Tibial artery (tissue), 4 donors: ENCODE results near the gene PLSCR3.

Source experiments
- DNase-seq, 2 donors: peaks; one replicate each; pipeline ENCODE4 v3.0.0-alpha.2; 2019
- H3K27ac ChIP-seq, 2 donors: fragments of 200-600 bp; sonication (generic) in 1 of 2; 1 replicate in 1 of 2; 2 replicates in 1 of 2; pipeline ENCODE4 v1.5.1; 2018 to 2019; ENCODE audit warnings: mild to moderate bottlenecking in 1 of 2
- H3K27me3 ChIP-seq, 2 donors: fragments of 200-600 bp; sonication (generic) in 1 of 2; one replicate each; pipeline versions ENCODE4 v1.5.1 to v1.6.0; 2016 to 2019
- H3K36me3 ChIP-seq, 3 donors: fragments of 200-600 bp; sonication (generic) in 2 of 3; one replicate each; pipeline ENCODE4 v1.5.1; 2016 to 2019; ENCODE audit warnings: mild to moderate bottlenecking in 2 of 3
- H3K4me1 ChIP-seq, 4 donors: fragments of 200-600 bp; sonication (generic) in 2 of 4; 1 replicate in 3 of 4; 2 replicates in 1 of 4; pipeline ENCODE4 v1.5.1; 2016 to 2019
- H3K4me3 ChIP-seq, 2 donors: fragments of 200-600 bp; sonication (generic) in 1 of 2; 1 replicate in 1 of 2; 2 replicates in 1 of 2; pipeline ENCODE4 v1.5.1; 2018 to 2019; ENCODE audit warnings: mild to moderate bottlenecking in 2 of 2
- H3K9me3 ChIP-seq, 3 donors: fragments of 200-600 bp; sonication (generic) in 1 of 3; one replicate each; pipeline ENCODE4 v1.5.1; 2016 to 2019
- CTCF ChIP-seq, 2 experiments: fragments of 200-600 bp in 1 of 2; fragments of 450-650 bp in 1 of 2; IDR thresholded peaks; one replicate each; pipeline ENCODE4 v1.5.1; 2017 to 2019; ENCODE audit warnings: antibody characterized with exemption in 2 of 2, mild to moderate bottlenecking in 1 of 2, moderate library complexity in 1 of 2
- intact Hi-C: fragments of 100-400 bp; cut with DNase I; formaldehyde crosslinking; loops from one replicate; pipeline ENCODE4 v1.15.0; 2023; ENCODE audit warnings: low total_unique reads

The PLSCR3 gene

GRCh38 chr17:7413346-7413985 is 19.1 kb upstream of the PLSCR3 start:
- peaks cover 10 to 66% (median 32%) of the 10 kb centered on the region in 3 donors for H3K36me3 ChIP-seq
- no peak overlapping the region for H3K4me3 ChIP-seq
- TF ChIP-seq CTCF (IDR thresholded peaks at IDR 0.05), result no peak
- no peaks in the 10 kb centered on the region for H3K4me1 ChIP-seq
- no peaks in the 10 kb centered on the region for H3K27me3 ChIP-seq
- no peak overlapping the region for H3K27ac ChIP-seq
- H3K9me3 ChIP-seq, result no peaks in the 10 kb centered on the region
- intact Hi-C loops, result no loop called here
- DNase-seq, result no peak

- no peak overlapping the region for H3K27ac ChIP-seq
- H3K4me3 ChIP-seq, result no peak overlapping the region
- no peaks in the 10 kb centered on the region for H3K27me3 ChIP-seq
- peaks cover 10 to 53% (median 19%) of the 10 kb centered on the region in 3 donors for H3K36me3 ChIP-seq
- no peaks in the 10 kb centered on the region for H3K9me3 ChIP-seq
- TF ChIP-seq CTCF (IDR thresholded peaks at IDR 0.05), result no peak
- H3K4me1 ChIP-seq, result peaks cover 0 to 2% (median under 1%) of the 10 kb centered on the region in 4 donors
- DNase-seq, result no peak
- intact Hi-C loops, result no loop called here
These were observed 17.1 kb upstream of the PLSCR3 start for GRCh38 chr17:7411427-7411750.

- H3K4me3 ChIP-seq, result no peak overlapping the region
- no peak overlapping the region for H3K27ac ChIP-seq
- TF ChIP-seq CTCF (IDR thresholded peaks at IDR 0.05), result no peak
- no peaks in the 10 kb centered on the region for H3K27me3 ChIP-seq
- DNase-seq, result no peak
- H3K4me1 ChIP-seq, result peaks cover 0 to 7% (median 4%) of the 10 kb centered on the region in 4 donors
- H3K9me3 ChIP-seq, result no peaks in the 10 kb centered on the region
- intact Hi-C loops, result no loop called here
- peaks cover 10 to 48% (median 19%) of the 10 kb centered on the region in 3 donors for H3K36me3 ChIP-seq
These were observed 16.5 kb upstream of the PLSCR3 start for GRCh38 chr17:7410634-7411426.

- no peaks in the 10 kb centered on the region for H3K9me3 ChIP-seq
- TF ChIP-seq CTCF (IDR thresholded peaks at IDR 0.05), result no peak
- no peak overlapping the region for H3K27ac ChIP-seq
- H3K36me3 ChIP-seq, result peaks cover 10 to 37% (median 13%) of the 10 kb centered on the region in 3 donors
- no peaks in the 10 kb centered on the region for H3K27me3 ChIP-seq
- no peak overlapping the region for H3K4me3 ChIP-seq
- no peak for DNase-seq
- peaks cover 0 to 16% (median 10%) of the 10 kb centered on the region in 4 donors for H3K4me1 ChIP-seq
- intact Hi-C loops, result no loop called here
These were observed 15.4 kb upstream of the PLSCR3 start for GRCh38 chr17:7409716-7410115.

- Histone ChIP-seq H3K4me1 (peaks cover 0 to 16% (median 10%) of the 10 kb centered on the region in 4 donors), H3K9me3 (no peaks in the 10 kb centered on the region), H3K27me3 (no peaks in the 10 kb centered on the region), H3K27ac (no peak overlapping the region), H3K36me3 (peaks cover 10 to 30% (median 12%) of the 10 kb centered on the region in 3 donors), H3K4me3 (no peak overlapping the region)
- TF ChIP-seq CTCF (IDR thresholded peaks at IDR 0.05), result no peak
- no peak for DNase-seq
- intact Hi-C loops, result no loop called here
These were observed 14.5 kb upstream of the PLSCR3 start for GRCh38 chr17:7408863-7409262.
